HepG2 (cell line): ENCODE data around the gene B4GALT2. TPM values are rescaled to one million over a fixed set of nuclear protein-coding genes. Genes with fewer than 3 reads are reported as not detected.

Experiments used
- EZH2 ChIP-seq: conservative IDR thresholded peaks from 2 replicates; pipeline ENCODE4 v1.6.1; 2012; ENCODE audit warnings: mild to moderate bottlenecking, low read depth, low read length, moderate library complexity
- KDM3A ChIP-seq: IDR thresholded peaks from 2 replicates; pipeline ENCODE4 v1.6.1; 2018; ENCODE audit warnings: low read depth, missing compliant biosample characterization
- KLF11 ChIP-seq: IDR thresholded peaks from 2 replicates; pipeline ENCODE4 v1.6.1; 2016; ENCODE audit warnings: missing compliant biosample characterization
- RFX1 ChIP-seq: fragments of 450-650 bp; IDR thresholded peaks from 2 replicates; pipeline ENCODE4 v1.6.1; 2017
- ZNF335 ChIP-seq: sonication (generic); formaldehyde crosslinking; IDR thresholded peaks from 2 replicates; pipeline ENCODE4 v1.4.0; 2020; ENCODE audit warnings: missing genetic modification reagents
- ZNF564 ChIP-seq: sonication (generic); formaldehyde crosslinking; IDR thresholded peaks from 2 replicates; pipeline ENCODE4 v1.8.1; 2023; ENCODE audit warnings: mild to moderate bottlenecking, missing genetic modification reagents
- ZNF780A ChIP-seq: sonication (generic); formaldehyde crosslinking; IDR thresholded peaks from 2 replicates; pipeline ENCODE4 v1.8.0; 2022; ENCODE audit warnings: mild to moderate bottlenecking, missing genetic modification reagents, moderate library complexity
- polyA plus RNA-seq, 8 experiments: library from polyadenylated mRNA; depleted of rRNA in 3 of 8; stranded (reverse) in 7 of 8; unstranded in 1 of 8; fragments of >200 nt; fragmentation: Illumina TruSeq in 4 of 8; extraction: Trizol in 4 of 8; gene quantifications; 2 replicates each; pipeline versions ENCODE4 v1.2.1 to v1.2.3, GENCODE V29; 2011 to 2016; ENCODE audit warnings: low read depth in 4 of 8, missing spikeins in 1 of 8, mixed read lengths in 1 of 8; ENCODE audit not compliant: insufficient read depth in 1 of 8
- total RNA-seq, 5 experiments: library from RNA; depleted of rRNA; stranded (reverse); fragments of >200 nt; fragmentation: Illumina TruSeq; extraction: Trizol; gene quantifications; 2 replicates each; pipeline ENCODE4 v1.2.3, GENCODE V29; 2016; ENCODE audit warnings: low read depth in 1 of 5
- TF ChIP-seq, protein P1 (sequence below), 2 experiments: fragments of 450-650 bp in 1 of 2; sonication (generic) in 1 of 2; formaldehyde crosslinking; IDR thresholded peaks; 2 replicates each; pipeline versions ENCODE4 v1.5.0 to v1.8.0; 2020 to 2022; ENCODE audit warnings: mild to moderate bottlenecking in 1 of 2, missing genetic modification reagents in 1 of 2
- TF ChIP-seq, protein P2 (sequence below): sonication (generic); formaldehyde crosslinking; IDR thresholded peaks from 2 replicates; pipeline ENCODE4 v1.4.0; 2020; ENCODE audit warnings: low read depth, mild to moderate bottlenecking, missing genetic modification reagents
- TF ChIP-seq, protein P3 (sequence below): sonication (generic); formaldehyde crosslinking; IDR thresholded peaks from 2 replicates; pipeline ENCODE4 v1.4.0; 2020; ENCODE audit warnings: low read depth, mild to moderate bottlenecking, missing genetic modification reagents
- TF ChIP-seq, protein P4 (sequence below): sonication (generic); formaldehyde crosslinking; conservative IDR thresholded peaks from 2 replicates; pipeline ENCODE4 v1.4.0; 2020; ENCODE audit warnings: missing genetic modification reagents
- TF ChIP-seq, protein P5 (sequence below): sonication (generic); formaldehyde crosslinking; IDR thresholded peaks from 2 replicates; pipeline ENCODE4 v1.9.0; 2021; ENCODE audit warnings: missing genetic modification reagents, borderline replicate concordance

The B4GALT2 gene
- total and polyA plus RNA-seq, 2 of the 13 experiments (the other 11 are each of a cell fraction or from before 2014, with no cell fraction given), result 41.9 to 78.0 TPM

DNA sequence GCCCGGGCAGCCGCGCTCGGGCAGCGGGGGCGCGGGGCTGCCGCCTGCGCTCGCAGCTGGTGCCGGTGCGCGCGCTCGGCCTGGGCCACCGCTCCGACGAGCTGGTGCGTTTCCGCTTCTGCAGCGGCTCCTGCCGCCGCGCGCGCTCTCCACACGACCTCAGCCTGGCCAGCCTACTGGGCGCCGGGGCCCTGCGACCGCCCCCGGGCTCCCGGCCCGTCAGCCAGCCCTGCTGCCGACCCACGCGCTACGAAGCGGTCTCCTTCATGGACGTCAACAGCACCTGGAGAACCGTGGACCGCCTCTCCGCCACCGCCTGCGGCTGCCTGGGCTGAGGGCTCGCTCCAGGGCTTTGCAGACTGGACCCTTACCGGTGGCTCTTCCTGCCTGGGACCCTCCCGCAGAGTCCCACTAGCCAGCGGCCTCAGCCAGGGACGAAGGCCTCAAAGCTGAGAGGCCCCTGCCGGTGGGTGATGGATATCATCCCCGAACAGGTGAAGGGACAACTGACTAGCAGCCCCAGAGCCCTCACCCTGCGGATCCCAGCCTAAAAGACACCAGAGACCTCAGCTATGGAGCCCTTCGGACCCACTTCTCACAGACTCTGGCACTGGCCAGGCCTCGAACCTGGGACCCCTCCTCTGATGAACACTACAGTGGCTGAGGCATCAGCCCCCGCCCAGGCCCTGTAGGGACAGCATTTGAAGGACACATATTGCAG, 42.4 kb upstream of the B4GALT2 start (continued):
- TF ChIP-seq, protein P1, sequence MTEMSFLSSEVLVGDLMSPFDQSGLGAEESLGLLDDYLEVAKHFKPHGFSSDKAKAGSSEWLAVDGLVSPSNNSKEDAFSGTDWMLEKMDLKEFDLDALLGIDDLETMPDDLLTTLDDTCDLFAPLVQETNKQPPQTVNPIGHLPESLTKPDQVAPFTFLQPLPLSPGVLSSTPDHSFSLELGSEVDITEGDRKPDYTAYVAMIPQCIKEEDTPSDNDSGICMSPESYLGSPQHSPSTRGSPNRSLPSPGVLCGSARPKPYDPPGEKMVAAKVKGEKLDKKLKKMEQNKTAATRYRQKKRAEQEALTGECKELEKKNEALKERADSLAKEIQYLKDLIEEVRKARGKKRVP (CRISPR knock-in tag; IDR thresholded peaks at IDR 0.05), result 0 out of 4 replicates have a peak, but pooled peaks of 1 of the 2 experiments have one; percentile 16
- TF ChIP-seq, protein P2, sequence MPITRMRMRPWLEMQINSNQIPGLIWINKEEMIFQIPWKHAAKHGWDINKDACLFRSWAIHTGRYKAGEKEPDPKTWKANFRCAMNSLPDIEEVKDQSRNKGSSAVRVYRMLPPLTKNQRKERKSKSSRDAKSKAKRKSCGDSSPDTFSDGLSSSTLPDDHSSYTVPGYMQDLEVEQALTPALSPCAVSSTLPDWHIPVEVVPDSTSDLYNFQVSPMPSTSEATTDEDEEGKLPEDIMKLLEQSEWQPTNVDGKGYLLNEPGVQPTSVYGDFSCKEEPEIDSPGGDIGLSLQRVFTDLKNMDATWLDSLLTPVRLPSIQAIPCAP, result no peak
- no peak for TF ChIP-seq ZNF780A (CRISPR knock-in tag)
- no peak for TF ChIP-seq RFX1
- TF ChIP-seq, protein P3, sequence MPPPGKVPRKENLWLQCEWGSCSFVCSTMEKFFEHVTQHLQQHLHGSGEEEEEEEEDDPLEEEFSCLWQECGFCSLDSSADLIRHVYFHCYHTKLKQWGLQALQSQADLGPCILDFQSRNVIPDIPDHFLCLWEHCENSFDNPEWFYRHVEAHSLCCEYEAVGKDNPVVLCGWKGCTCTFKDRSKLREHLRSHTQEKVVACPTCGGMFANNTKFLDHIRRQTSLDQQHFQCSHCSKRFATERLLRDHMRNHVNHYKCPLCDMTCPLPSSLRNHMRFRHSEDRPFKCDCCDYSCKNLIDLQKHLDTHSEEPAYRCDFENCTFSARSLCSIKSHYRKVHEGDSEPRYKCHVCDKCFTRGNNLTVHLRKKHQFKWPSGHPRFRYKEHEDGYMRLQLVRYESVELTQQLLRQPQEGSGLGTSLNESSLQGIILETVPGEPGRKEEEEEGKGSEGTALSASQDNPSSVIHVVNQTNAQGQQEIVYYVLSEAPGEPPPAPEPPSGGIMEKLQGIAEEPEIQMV (CRISPR knock-in tag), result peak; percentile 28; the same call in 1 of the 2 replicates
- TF ChIP-seq ZNF564 (CRISPR knock-in tag), result no peak
- TF ChIP-seq ZNF335 (CRISPR knock-in tag), result no peak
- TF ChIP-seq KLF11 (CRISPR knock-in tag), result no peak
- TF ChIP-seq, protein P4, sequence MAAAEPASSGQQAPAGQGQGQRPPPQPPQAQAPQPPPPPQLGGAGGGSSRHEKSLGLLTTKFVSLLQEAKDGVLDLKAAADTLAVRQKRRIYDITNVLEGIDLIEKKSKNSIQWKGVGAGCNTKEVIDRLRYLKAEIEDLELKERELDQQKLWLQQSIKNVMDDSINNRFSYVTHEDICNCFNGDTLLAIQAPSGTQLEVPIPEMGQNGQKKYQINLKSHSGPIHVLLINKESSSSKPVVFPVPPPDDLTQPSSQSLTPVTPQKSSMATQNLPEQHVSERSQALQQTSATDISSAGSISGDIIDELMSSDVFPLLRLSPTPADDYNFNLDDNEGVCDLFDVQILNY (CRISPR knock-in tag), result no peak
- no peak for TF ChIP-seq EZH2
- TF ChIP-seq, protein P5, sequence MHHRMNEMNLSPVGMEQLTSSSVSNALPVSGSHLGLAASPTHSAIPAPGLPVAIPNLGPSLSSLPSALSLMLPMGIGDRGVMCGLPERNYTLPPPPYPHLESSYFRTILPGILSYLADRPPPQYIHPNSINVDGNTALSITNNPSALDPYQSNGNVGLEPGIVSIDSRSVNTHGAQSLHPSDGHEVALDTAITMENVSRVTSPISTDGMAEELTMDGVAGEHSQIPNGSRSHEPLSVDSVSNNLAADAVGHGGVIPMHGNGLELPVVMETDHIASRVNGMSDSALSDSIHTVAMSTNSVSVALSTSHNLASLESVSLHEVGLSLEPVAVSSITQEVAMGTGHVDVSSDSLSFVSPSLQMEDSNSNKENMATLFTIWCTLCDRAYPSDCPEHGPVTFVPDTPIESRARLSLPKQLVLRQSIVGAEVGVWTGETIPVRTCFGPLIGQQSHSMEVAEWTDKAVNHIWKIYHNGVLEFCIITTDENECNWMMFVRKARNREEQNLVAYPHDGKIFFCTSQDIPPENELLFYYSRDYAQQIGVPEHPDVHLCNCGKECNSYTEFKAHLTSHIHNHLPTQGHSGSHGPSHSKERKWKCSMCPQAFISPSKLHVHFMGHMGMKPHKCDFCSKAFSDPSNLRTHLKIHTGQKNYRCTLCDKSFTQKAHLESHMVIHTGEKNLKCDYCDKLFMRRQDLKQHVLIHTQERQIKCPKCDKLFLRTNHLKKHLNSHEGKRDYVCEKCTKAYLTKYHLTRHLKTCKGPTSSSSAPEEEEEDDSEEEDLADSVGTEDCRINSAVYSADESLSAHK, result no peak
- peak; percentile 18; the same call in 1 of the 2 replicates for TF ChIP-seq KDM3A (CRISPR knock-in tag)
